ENCODE results near the gene GPC4.

Gene GPC4

DNA sequence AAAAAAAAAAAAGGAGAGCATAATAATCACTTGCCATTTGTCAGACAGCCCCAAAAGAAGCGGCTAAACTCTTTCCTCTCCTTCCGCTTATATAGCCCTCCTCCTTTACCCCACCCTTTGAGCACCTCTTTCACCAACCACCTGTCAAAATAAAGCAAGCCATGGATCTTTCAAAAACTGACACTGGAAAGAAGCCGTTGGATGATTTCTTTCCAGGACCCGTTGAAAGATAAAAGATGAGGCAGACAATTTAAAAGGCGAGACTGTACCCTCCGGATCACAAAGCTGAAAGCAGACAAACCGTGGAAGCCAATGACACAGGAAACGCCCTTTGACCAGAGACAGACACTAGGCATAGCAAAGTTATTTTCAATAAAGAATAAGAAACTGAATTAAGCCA, 22.6 kb downstream of the GPC4 start:
- Histone ChIP-seq H2BK15ac (ENCODE audit: low read length) (no peak overlapping the region), H3K27me3 (ENCODE audit: control insufficient read depth in 3 of 3, insufficient read depth in 3 of 3, low read depth in 1 of 3, low read length in 3 of 3) (no peaks in the 10 kb centered on the region), H3K36me3 (replicated peaks in 1 of 2; ENCODE audit: control insufficient read depth in 2 of 2, insufficient read depth in 2 of 2, low read length in 2 of 2) (no peaks in the 10 kb centered on the region), H2AFZ (ENCODE audit: low read length) (no peak overlapping the region), H3K23ac (ENCODE audit: low read depth, low read length, poor library complexity) (no peak overlapping the region), H2BK12ac (ENCODE audit: low read length) (no peak overlapping the region), H3K79me1 (ENCODE audit: low read depth, low read length) (no peaks in the 10 kb centered on the region), H4K91ac (ENCODE audit: low read depth, low read length, poor library complexity) (no peak overlapping the region), H3K4me1 (ENCODE audit: control insufficient read depth in 2 of 2, insufficient read depth in 1 of 2, low read depth in 1 of 2, low read length in 2 of 2) (peaks cover 4 to 33% of the 10 kb centered on the region in 2 donors), H2AK5ac (ENCODE audit: low read depth, low read length) (no peak overlapping the region), H3K4me2 (ENCODE audit: insufficient read depth, low read length, poor library complexity, severe bottlenecking) (no peak overlapping the region), H4K8ac (ENCODE audit: low read depth, low read length) (no peak overlapping the region), H3K9me3 (replicated peaks in 1 of 2; ENCODE audit: control insufficient read depth in 2 of 2, insufficient read depth in 1 of 2, low read depth in 1 of 2, low read length in 2 of 2) (no peaks in the 10 kb centered on the region), H3K18ac (ENCODE audit: low read length) (no peak overlapping the region), H2BK120ac (ENCODE audit: low read depth, low read length) (no peak overlapping the region), H3K14ac (ENCODE audit: low read length) (no peak overlapping the region), H3K4ac (ENCODE audit: low read length) (no peak overlapping the region), H2BK5ac (ENCODE audit: low read length) (no peak overlapping the region), H3K4me3 (ENCODE audit: low read length in 2 of 2) (no peak overlapping the region), H3K9ac (ENCODE audit: low read depth, low read length, poor library complexity) (no peak overlapping the region), H3K27ac (replicated peaks; ENCODE audit: low read length) (no peak overlapping the region)
- no peak for DNase-seq (ENCODE audit: low spot score)
- WGBS, 2 donors (ENCODE audit: extremely low coverage in 2 of 2, insufficient read length in 2 of 2, insufficient replicate concordance in 1 of 2): no CpG with 5 or more reads among the region's 8 CpGs

GRCh38 chrX:133391111-133391510, 24.2 kb downstream of the GPC4 start:
- no peak overlapping the region for H2BK120ac ChIP-seq (ENCODE audit: low read depth, low read length)
- no peak overlapping the region for H2AFZ ChIP-seq (ENCODE audit: low read length)
- no peak overlapping the region for H2BK15ac ChIP-seq (ENCODE audit: low read length)
- H3K79me1 ChIP-seq (ENCODE audit: low read depth, low read length): no peaks in the 10 kb centered on the region
- peaks cover 0 to 4% (median 0%) of the 10 kb centered on the region in 3 experiments for H3K27me3 ChIP-seq (ENCODE audit: control insufficient read depth in 3 of 3, insufficient read depth in 3 of 3, low read depth in 1 of 3, low read length in 3 of 3)
- H3K4me3 ChIP-seq (ENCODE audit: low read length in 2 of 2): no peak overlapping the region
- H3K4me1 ChIP-seq (ENCODE audit: control insufficient read depth in 2 of 2, insufficient read depth in 1 of 2, low read depth in 1 of 2, low read length in 2 of 2): peaks cover 7 to 35% of the 10 kb centered on the region in 2 donors
- H2AK5ac ChIP-seq (ENCODE audit: low read depth, low read length): no peak overlapping the region
- H3K4me2 ChIP-seq (ENCODE audit: insufficient read depth, low read length, poor library complexity, severe bottlenecking): no peak overlapping the region
- no peaks in the 10 kb centered on the region for H3K9me3 ChIP-seq (replicated peaks in 1 of 2; ENCODE audit: control insufficient read depth in 2 of 2, insufficient read depth in 1 of 2, low read depth in 1 of 2, low read length in 2 of 2)
- no peak overlapping the region for H2BK5ac ChIP-seq (ENCODE audit: low read length)
- H3K23ac ChIP-seq (ENCODE audit: low read depth, low read length, poor library complexity): no peak overlapping the region
- H4K8ac ChIP-seq (ENCODE audit: low read depth, low read length): no peak overlapping the region
- no peak overlapping the region for H3K18ac ChIP-seq (ENCODE audit: low read length)
- no peak for DNase-seq (ENCODE audit: low spot score)
- H3K27ac ChIP-seq (replicated peaks; ENCODE audit: low read length): no peak overlapping the region
- no peak overlapping the region for H2BK12ac ChIP-seq (ENCODE audit: low read length)
- no peak overlapping the region for H3K4ac ChIP-seq (ENCODE audit: low read length)
- WGBS, 2 donors (ENCODE audit: extremely low coverage in 2 of 2, insufficient read length in 2 of 2, insufficient replicate concordance in 1 of 2): no CpG with 5 or more reads among the region's 3 CpGs
- H3K14ac ChIP-seq (ENCODE audit: low read length): no peak overlapping the region
- no peak overlapping the region for H3K9ac ChIP-seq (ENCODE audit: low read depth, low read length, poor library complexity)
- no peak overlapping the region for H4K91ac ChIP-seq (ENCODE audit: low read depth, low read length, poor library complexity)
- H3K36me3 ChIP-seq (replicated peaks in 1 of 2; ENCODE audit: control insufficient read depth in 2 of 2, insufficient read depth in 2 of 2, low read length in 2 of 2): no peaks in the 10 kb centered on the region

DNA sequence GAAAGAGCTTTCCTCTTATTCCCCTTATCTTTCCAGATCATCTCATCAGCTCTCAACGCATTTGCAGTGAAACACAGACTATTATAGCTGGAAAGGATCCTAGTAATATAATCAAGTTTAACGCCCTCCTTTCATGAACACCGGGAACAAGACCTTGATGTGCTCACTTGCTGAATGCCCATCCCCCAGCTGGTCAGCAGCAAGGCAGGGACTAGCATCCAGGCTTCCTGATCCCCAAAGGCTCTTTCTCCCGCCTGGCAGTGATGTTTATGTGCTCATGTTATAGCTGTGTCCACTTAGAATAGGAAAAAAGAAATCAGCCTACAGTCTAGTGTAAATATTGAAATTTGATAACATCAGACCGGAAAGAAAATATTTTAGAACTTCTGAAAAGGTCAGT, 24.6 kb downstream of the GPC4 start:
- H3K4me1 ChIP-seq (ENCODE audit: control insufficient read depth in 2 of 2, insufficient read depth in 1 of 2, low read depth in 1 of 2, low read length in 2 of 2): peaks cover 7 to 35% of the 10 kb centered on the region in 2 donors
- no peak overlapping the region for H2AK5ac ChIP-seq (ENCODE audit: low read depth, low read length)
- H2AFZ ChIP-seq (ENCODE audit: low read length): no peak overlapping the region
- H2BK120ac ChIP-seq (ENCODE audit: low read depth, low read length): no peak overlapping the region
- H3K4me3 ChIP-seq (ENCODE audit: low read length in 2 of 2): no peak overlapping the region
- no peak overlapping the region for H3K4me2 ChIP-seq (ENCODE audit: insufficient read depth, low read length, poor library complexity, severe bottlenecking)
- no peaks in the 10 kb centered on the region for H3K36me3 ChIP-seq (replicated peaks in 1 of 2; ENCODE audit: control insufficient read depth in 2 of 2, insufficient read depth in 2 of 2, low read length in 2 of 2)
- H3K9me3 ChIP-seq (replicated peaks in 1 of 2; ENCODE audit: control insufficient read depth in 2 of 2, insufficient read depth in 1 of 2, low read depth in 1 of 2, low read length in 2 of 2): no peaks in the 10 kb centered on the region
- no peak overlapping the region for H2BK12ac ChIP-seq (ENCODE audit: low read length)
- no peak overlapping the region for H4K91ac ChIP-seq (ENCODE audit: low read depth, low read length, poor library complexity)
- no CpG with 5 or more reads among the region's 5 CpGs for WGBS, 2 donors (ENCODE audit: extremely low coverage in 2 of 2, insufficient read length in 2 of 2, insufficient replicate concordance in 1 of 2)
- DNase-seq (ENCODE audit: low spot score): no peak
- H3K18ac ChIP-seq (ENCODE audit: low read length): no peak overlapping the region
- no peak overlapping the region for H3K4ac ChIP-seq (ENCODE audit: low read length)
- no peak overlapping the region for H3K23ac ChIP-seq (ENCODE audit: low read depth, low read length, poor library complexity)
- H3K27me3 ChIP-seq (ENCODE audit: control insufficient read depth in 3 of 3, insufficient read depth in 3 of 3, low read depth in 1 of 3, low read length in 3 of 3): peaks cover 0 to 4% (median 0%) of the 10 kb centered on the region in 3 experiments
- no peak overlapping the region for H2BK15ac ChIP-seq (ENCODE audit: low read length)
- no peak overlapping the region for H3K27ac ChIP-seq (replicated peaks; ENCODE audit: low read length)
- no peak overlapping the region for H3K9ac ChIP-seq (ENCODE audit: low read depth, low read length, poor library complexity)
- H3K14ac ChIP-seq (ENCODE audit: low read length): no peak overlapping the region
- H2BK5ac ChIP-seq (ENCODE audit: low read length): no peak overlapping the region
- no peaks in the 10 kb centered on the region for H3K79me1 ChIP-seq (ENCODE audit: low read depth, low read length)
- no peak overlapping the region for H4K8ac ChIP-seq (ENCODE audit: low read depth, low read length)

GRCh38 chrX:133389975-133390374, 25.3 kb downstream of the GPC4 start:
- H3K18ac ChIP-seq (ENCODE audit: low read length): no peak overlapping the region
- H3K4me1 ChIP-seq (ENCODE audit: control insufficient read depth in 2 of 2, insufficient read depth in 1 of 2, low read depth in 1 of 2, low read length in 2 of 2): peaks cover 7 to 40% of the 10 kb centered on the region in 2 donors
- no peak overlapping the region for H3K4me2 ChIP-seq (ENCODE audit: insufficient read depth, low read length, poor library complexity, severe bottlenecking)
- H3K36me3 ChIP-seq (replicated peaks in 1 of 2; ENCODE audit: control insufficient read depth in 2 of 2, insufficient read depth in 2 of 2, low read length in 2 of 2): no peaks in the 10 kb centered on the region
- no peak for DNase-seq (ENCODE audit: low spot score)
- H2BK15ac ChIP-seq (ENCODE audit: low read length): no peak overlapping the region
- H3K9me3 ChIP-seq (replicated peaks in 1 of 2; ENCODE audit: control insufficient read depth in 2 of 2, insufficient read depth in 1 of 2, low read depth in 1 of 2, low read length in 2 of 2): no peaks in the 10 kb centered on the region
- H3K14ac ChIP-seq (ENCODE audit: low read length): no peak overlapping the region
- H2BK120ac ChIP-seq (ENCODE audit: low read depth, low read length): no peak overlapping the region
- no peak overlapping the region for H3K27ac ChIP-seq (replicated peaks; ENCODE audit: low read length)
- WGBS, 2 donors (ENCODE audit: extremely low coverage in 2 of 2, insufficient read length in 2 of 2, insufficient replicate concordance in 1 of 2): no CpG with 5 or more reads among the region's 6 CpGs
- no peak overlapping the region for H3K23ac ChIP-seq (ENCODE audit: low read depth, low read length, poor library complexity)
- no peak overlapping the region for H2AK5ac ChIP-seq (ENCODE audit: low read depth, low read length)
- no peak overlapping the region for H3K9ac ChIP-seq (ENCODE audit: low read depth, low read length, poor library complexity)
- peaks cover 0 to 4% (median 0%) of the 10 kb centered on the region in 3 experiments for H3K27me3 ChIP-seq (ENCODE audit: control insufficient read depth in 3 of 3, insufficient read depth in 3 of 3, low read depth in 1 of 3, low read length in 3 of 3)
- H3K79me1 ChIP-seq (ENCODE audit: low read depth, low read length): no peaks in the 10 kb centered on the region
- H3K4me3 ChIP-seq (ENCODE audit: low read length in 2 of 2): no peak overlapping the region
- H3K4ac ChIP-seq (ENCODE audit: low read length): no peak overlapping the region
- no peak overlapping the region for H4K8ac ChIP-seq (ENCODE audit: low read depth, low read length)
- no peak overlapping the region for H2AFZ ChIP-seq (ENCODE audit: low read length)
- no peak overlapping the region for H2BK5ac ChIP-seq (ENCODE audit: low read length)
- no peak overlapping the region for H4K91ac ChIP-seq (ENCODE audit: low read depth, low read length, poor library complexity)
- no peak overlapping the region for H2BK12ac ChIP-seq (ENCODE audit: low read length)
